ENCODE data around the gene SH3D19.

SH3D19 gene

GRCh38 chr4:151314479-151314878 is 10.9 kb downstream of the SH3D19 start:
- FAIRE-seq = no peak
- no peak for TF ChIP-seq CTCF (IDR thresholded peaks at IDR 0.05; ENCODE audit: insufficient read depth, missing control alignments)
- DNase-seq (ENCODE audit: insufficient read length, low spot score) = no peak

- TF ChIP-seq CTCF (IDR thresholded peaks at IDR 0.05; ENCODE audit: insufficient read depth, missing control alignments) = no peak
- no peak for DNase-seq (ENCODE audit: insufficient read length, low spot score)
- FAIRE-seq = no peak
Measured at GRCh38 chr4:151314010-151314355, 11.4 kb downstream of the SH3D19 start.

GRCh38 chr4:151313306-151314009 is 11.9 kb downstream of the SH3D19 start:
- TF ChIP-seq CTCF (IDR thresholded peaks at IDR 0.05; ENCODE audit: insufficient read depth, missing control alignments) = no peak
- no peak for FAIRE-seq
- no peak for DNase-seq (ENCODE audit: insufficient read length, low spot score)

GRCh38 chr4:151310124-151310728 is 15.2 kb downstream of the SH3D19 start:
- no peak for TF ChIP-seq CTCF (IDR thresholded peaks at IDR 0.05; ENCODE audit: insufficient read depth, missing control alignments)
- DNase-seq (ENCODE audit: insufficient read length, low spot score) (no peak), FAIRE-seq (no peak)

GRCh38 chr4:151304755-151305154 is 20.6 kb downstream of the SH3D19 start:
- DNase-seq (ENCODE audit: insufficient read length, low spot score) (no peak), FAIRE-seq (no peak)
- TF ChIP-seq CTCF (IDR thresholded peaks at IDR 0.05; ENCODE audit: insufficient read depth, missing control alignments) = no peak

- TF ChIP-seq CTCF (IDR thresholded peaks at IDR 0.05; ENCODE audit: insufficient read depth, missing control alignments) = no peak
- no peak for FAIRE-seq
- DNase-seq (ENCODE audit: insufficient read length, low spot score) = no peak
Measured at GRCh38 chr4:151304226-151304625, 21.2 kb downstream of the SH3D19 start.

GRCh38 chr4:151302432-151302831 is 23.0 kb downstream of the SH3D19 start:
- no peak for DNase-seq (ENCODE audit: insufficient read length, low spot score)
- FAIRE-seq = no peak
- TF ChIP-seq CTCF (IDR thresholded peaks at IDR 0.05; ENCODE audit: insufficient read depth, missing control alignments) = no peak

All from D721Med (cell line).